K562 (cell line): Measurements from ENCODE around the gene CTRB2. TPM values are rescaled to one million over a fixed set of nuclear protein-coding genes. Genes with fewer than 3 reads are reported as not detected.

Experiments used
- ATAC-seq: fragments of 200-7000 bp; cut with Tn5 transposase; 3 replicates; pipeline ENCODE4 v1.9.1; 2020; ENCODE audit warnings: moderate library complexity
- BruUV-seq: library from RNA; stranded (reverse); fragments of 400-500 nt; replicated peaks from 2 replicates; lab custom pipeline; 2021; lab: Mats Ljungman, UMichigan
- CTCF ChIA-PET: fragments of 300-600 bp; formaldehyde crosslinking; extraction: SDS; loops from one replicate; lab custom pipeline; 2021; ENCODE audit warnings: low intra/inter-chr PET ratio; lab: Yijun Ruan, JAX
- POLR2A ChIA-PET: fragments of 300-600, 350-650 bp; sonication (Branson Sonifier 250); formaldehyde crosslinking; extraction: SDS; loops from one replicate; lab custom pipeline; 2021; ENCODE audit warnings: antibody characterized with exemption, inconsistent platforms; lab: Yijun Ruan, JAX
- DNase-seq, 4 experiments: peaks; one replicate each; pipeline versions ENCODE4 v3.0.0 to v3.0.0-alpha.2; 2011 to 2018; ENCODE audit warnings: low spot score in 3 of 4, mixed read lengths in 3 of 4; ENCODE audit errors: extremely low read depth in 1 of 4
- FAIRE-seq: peaks from 2 replicates; lab custom pipeline; 2011; peaks lifted over from hg19 to GRCh38; lab: Jason Lieb, UNC
- H2AFZ ChIP-seq: 2 replicates; pipeline ENCODE4 v1.6.0; 2011; ENCODE audit warnings: low read depth, low read length, control low read depth, inconsistent platforms
- H3K27ac ChIP-seq: fragments of 200-600 bp; 3 replicates; pipeline ENCODE4 v1.8.0; 2011; ENCODE audit warnings: low read depth, mild to moderate bottlenecking, control low read depth, inconsistent platforms, low read length, moderate library complexity, mixed read lengths; ENCODE audit errors: extremely low read depth
- H3K27me3 ChIP-seq, 2 experiments: fragments of 300-600 bp in 1 of 2; 2 replicates in 1 of 2; 3 replicates in 1 of 2; pipeline versions ENCODE4 v1.6.0 to v1.8.0; 2011; ENCODE audit warnings: inconsistent platforms in 2 of 2, low read length in 2 of 2, mild to moderate bottlenecking in 1 of 2, mixed read lengths in 1 of 2, moderate library complexity in 1 of 2; ENCODE audit not compliant: control insufficient read depth in 2 of 2, insufficient read depth in 2 of 2
- H3K36me3 ChIP-seq: fragments of 300-600 bp; 3 replicates; pipeline ENCODE4 v1.8.0; 2011; ENCODE audit warnings: mild to moderate bottlenecking, low read length, inconsistent platforms; ENCODE audit not compliant: control insufficient read depth, insufficient read depth
- H3K4me1 ChIP-seq, 2 experiments: fragments of 200-600 bp in 1 of 2; replicated peaks in 1 of 2; 2 replicates in 1 of 2; 3 replicates in 1 of 2; pipeline versions ENCODE4 v1.5.1 to v1.8.0; 2011; ENCODE audit warnings: inconsistent platforms in 2 of 2, low read length in 2 of 2, mild to moderate bottlenecking in 1 of 2, mixed read lengths in 1 of 2, moderate library complexity in 1 of 2; ENCODE audit not compliant: control insufficient read depth in 2 of 2, insufficient read depth in 2 of 2
- H3K4me2 ChIP-seq: 2 replicates; pipeline ENCODE4 v1.6.1; 2011; ENCODE audit warnings: low read length, control low read depth, inconsistent platforms, mixed read lengths; ENCODE audit not compliant: insufficient read depth
- H3K4me3 ChIP-seq: fragments of 200-600 bp; sonication (generic), shearing (Covaris generic); 2 replicates; pipeline ENCODE4 v1.5.1; 2016; ENCODE audit warnings: control low read depth, inconsistent platforms
- H3K79me2 ChIP-seq: fragments of 200-600 bp; 3 replicates; pipeline ENCODE4 v1.8.0; 2011; ENCODE audit warnings: low read length, inconsistent platforms; ENCODE audit not compliant: control insufficient read depth, insufficient read depth
- H3K9ac ChIP-seq, 2 experiments: 2 replicates each; pipeline versions ENCODE4 v1.6.0 to v1.6.1; 2011; ENCODE audit warnings: low read depth in 2 of 2, low read length in 2 of 2, control low read depth in 1 of 2, inconsistent platforms in 1 of 2, mild to moderate bottlenecking in 1 of 2, mixed read lengths in 1 of 2; ENCODE audit not compliant: insufficient read depth in 1 of 2
- H3K9me1 ChIP-seq: one replicate; pipeline ENCODE4 v1.6.0; 2011; ENCODE audit warnings: inconsistent platforms, mild to moderate bottlenecking, low read length, moderate library complexity; ENCODE audit not compliant: control insufficient read depth, insufficient read depth
- H3K9me3 ChIP-seq: replicated peaks from 2 replicates; pipeline ENCODE4 v1.5.1; 2011; ENCODE audit warnings: low read depth, low read length, inconsistent platforms; ENCODE audit not compliant: control insufficient read depth, insufficient read depth
- H4K20me1 ChIP-seq: replicated peaks from 2 replicates; pipeline ENCODE4 v1.6.1; 2011; ENCODE audit warnings: low read length, inconsistent platforms, mixed read lengths; ENCODE audit not compliant: control insufficient read depth, insufficient read depth
- ARID1B ChIP-seq: fragments of 450-650 bp; IDR thresholded peaks from 2 replicates; pipeline ENCODE4 v1.6.1; 2016; ENCODE audit warnings: antibody characterized with exemption, mild to moderate bottlenecking, inconsistent platforms
- CBX5 ChIP-seq: IDR thresholded peaks from 2 replicates; pipeline ENCODE4 v1.6.1; 2014; ENCODE audit warnings: low read depth, borderline replicate concordance
- CHD2 ChIP-seq: IDR thresholded peaks from 2 replicates; pipeline ENCODE4 v1.6.1; 2011; ENCODE audit warnings: low read depth, low read length
- DIDO1 ChIP-seq: fragments of 450-650 bp; IDR thresholded peaks from 2 replicates; pipeline ENCODE4 v1.6.1; 2016; ENCODE audit warnings: low read depth, missing biosample characterization, missing genetic modification characterization
- DPF2 ChIP-seq: fragments of 450-650 bp; IDR thresholded peaks from 2 replicates; pipeline ENCODE4 v1.6.1; 2016
- ESRRB ChIP-seq: fragments of 250-450 bp; sonication (Bioruptor Pico); IDR thresholded peaks from 2 replicates; pipeline ENCODE4 v1.5.0; 2020; ENCODE audit warnings: mild to moderate bottlenecking, moderate library complexity, borderline replicate concordance
- L3MBTL2 ChIP-seq: fragments of 450-650 bp; IDR thresholded peaks from 2 replicates; pipeline ENCODE4 v1.6.1; 2016; ENCODE audit warnings: mild to moderate bottlenecking, moderate library complexity
- LARP7 ChIP-seq: fragments of 450-650 bp; IDR thresholded peaks from 2 replicates; pipeline ENCODE4 v1.6.1; 2016
- MCM3 ChIP-seq: fragments of 450-650 bp; IDR thresholded peaks from 2 replicates; pipeline ENCODE4 v1.6.1; 2016
- MXI1 ChIP-seq: IDR thresholded peaks from 2 replicates; pipeline ENCODE4 v1.6.1; 2011; ENCODE audit warnings: low read depth, mild to moderate bottlenecking, improper control_type of control experiment, low read length
- MYC ChIP-seq, 2 experiments: fragments of 250-450 bp in 1 of 2; sonication (Bioruptor Pico) in 1 of 2; IDR thresholded peaks; 2 replicates each; pipeline versions ENCODE4 v1.5.1 to v1.6.1; 2012 to 2021; ENCODE audit warnings: low read depth in 2 of 2, borderline replicate concordance in 1 of 2, improper control_type of control experiment in 1 of 2, low read length in 1 of 2, mild to moderate bottlenecking in 1 of 2, moderate library complexity in 1 of 2
- PCBP1 ChIP-seq: fragments of 200-400 bp; formaldehyde crosslinking; IDR thresholded peaks from 2 replicates; pipeline ENCODE4 v1.6.1; 2018; ENCODE audit warnings: mild to moderate bottlenecking, low read depth, low read length; ENCODE audit not compliant: poor library complexity, severe bottlenecking
- RUNX1 ChIP-seq: sonication (generic); IDR thresholded peaks from 2 replicates; pipeline ENCODE4 v1.6.1; 2016; ENCODE audit warnings: antibody characterized with exemption, low read depth
- SMARCB1 ChIP-seq: IDR thresholded peaks from 2 replicates; pipeline ENCODE4 v1.6.1; 2011; ENCODE audit warnings: improper control_type of control experiment, low read depth; ENCODE audit not compliant: insufficient read length
- TRIM24 ChIP-seq, 2 experiments: fragments of 450-650 bp; IDR thresholded peaks; 2 replicates each; pipeline ENCODE4 v1.6.1; 2016
- ZNF175 ChIP-seq: fragments of 200-800 bp; sonication (Bioruptor generic); IDR thresholded peaks from 2 replicates; pipeline ENCODE4 v1.6.1; 2016; ENCODE audit warnings: low read depth, mild to moderate bottlenecking, missing genetic modification characterization, missing compliant biosample characterization
- ZNF263 ChIP-seq: sonication (generic); formaldehyde crosslinking; IDR thresholded peaks from 2 replicates; pipeline ENCODE4 v1.8.0; 2022; ENCODE audit warnings: mild to moderate bottlenecking, missing genetic modification reagents, borderline replicate concordance
- ZNF740 ChIP-seq, 3 experiments: fragments of 200-800 bp in 1 of 3; sonication (Bioruptor generic) in 1 of 3; sonication (generic) in 1 of 3; formaldehyde crosslinking in 1 of 3; IDR thresholded peaks; 2 replicates each; pipeline versions ENCODE4 v1.6.1 to v1.8.0; 2016 to 2022; ENCODE audit warnings: mild to moderate bottlenecking in 2 of 3, missing compliant biosample characterization in 2 of 3, missing genetic modification characterization in 2 of 3, missing genetic modification reagents in 1 of 3
- WGBS: fragments of 100-300 bp; shearing (Covaris generic); methylation state at CpG from one replicate; pipeline ENCODE4 v1.1.6; 2016; ENCODE audit warnings: low coverage, mixed read lengths; ENCODE audit not compliant: insufficient coverage; ENCODE audit errors: missing lambda C conversion rate; 5-methylcytosine and 5-hydroxymethylcytosine counted together
- in situ Hi-C: fragments of 300-500 bp; cut with MboI; formaldehyde crosslinking; loops from 4 replicates; pipeline ENCODE4 v1.15.0; 2018; ENCODE audit warnings: inconsistent platforms, mixed read lengths
- intact Hi-C: fragments of 100-400 bp; cut with micrococcal nuclease; formaldehyde crosslinking; loops from 2 replicates; pipeline ENCODE4 v1.14.2; 2022
- polyA plus RNA-seq, 8 experiments: library from polyadenylated mRNA; depleted of rRNA in 4 of 8; stranded (reverse) in 5 of 8; unstranded in 3 of 8; fragments of >200 nt; fragmentation: Nextera tagmentation in 2 of 8; fragmentation: Illumina TruSeq in 1 of 8; extraction: Ambion mirVana in 2 of 8; extraction: Trizol in 1 of 8; gene quantifications; 2 replicates each; pipeline versions ENCODE4 v1.2.1 to v1.2.3, GENCODE V29; 2011 to 2014; ENCODE audit warnings: inconsistent platforms in 1 of 8, missing spikeins in 1 of 8
- total RNA-seq, 7 experiments: library from RNA; depleted of rRNA in 6 of 7; stranded (reverse); fragments of >200 nt in 6 of 7; fragmentation: Illumina TruSeq in 2 of 7; extraction: Trizol in 2 of 7; gene quantifications; 2 replicates each; pipeline versions ENCODE4 v1.2.1 to v1.2.3, GENCODE V29; 2011 to 2021; ENCODE audit warnings: low replicate concordance in 1 of 7
- TF ChIP-seq, protein P1 (sequence below): fragments of 450-650 bp; formaldehyde crosslinking; IDR thresholded peaks from 2 replicates; pipeline ENCODE4 v1.4.0; 2020; ENCODE audit warnings: mild to moderate bottlenecking, moderate library complexity
- TF ChIP-seq, protein P2 (sequence below), 2 experiments: IDR thresholded peaks; 2 replicates each; pipeline ENCODE4 v1.6.1; 2011; ENCODE audit warnings: borderline replicate concordance in 1 of 2, control low read depth in 1 of 2, low read depth in 1 of 2, low read length in 1 of 2, mild to moderate bottlenecking in 1 of 2, mixed read lengths in 1 of 2, moderate library complexity in 1 of 2; ENCODE audit not compliant: insufficient read depth in 1 of 2, insufficient read length in 1 of 2, poor library complexity in 1 of 2, severe bottlenecking in 1 of 2; ENCODE audit errors: extremely low read depth in 1 of 2

Gene CTRB2
- total and polyA plus RNA-seq, 9 of the 15 experiments (the other 6 are each of a cell fraction or from before 2014, with no cell fraction given) = 5.1 TPM; not detected in 8

DNA sequence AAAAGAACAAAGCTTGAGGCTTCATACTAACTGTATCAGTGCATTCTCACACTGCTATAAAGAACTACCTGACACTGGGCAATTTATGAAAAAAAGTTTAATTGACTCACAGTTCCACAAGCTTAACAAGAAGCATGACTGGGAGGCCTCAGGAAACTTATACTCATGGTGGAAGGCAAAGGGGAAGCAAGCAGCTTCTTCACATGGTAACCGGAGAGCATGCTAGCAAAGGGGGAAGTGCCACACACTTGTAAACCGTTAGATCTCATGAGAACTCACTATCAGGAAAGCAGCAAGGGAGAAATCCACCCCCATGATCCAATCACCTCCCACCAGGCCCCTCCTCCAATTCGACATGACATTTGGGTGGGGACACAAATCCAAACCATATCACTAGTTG lies 25.3 kb downstream of the CTRB2 start:
- in situ Hi-C loops = no loop called here
- Histone ChIP-seq H2AFZ (peak overlapping the region; percentile 46), H3K9me1 (no peaks in the 10 kb centered on the region), H3K4me1 (no peaks in the 10 kb centered on the region; a peak in 1 of 5 replicates), H3K4me3 (no peak overlapping the region), H4K20me1 (no peaks in the 10 kb centered on the region), H3K9ac (no peak overlapping the region), H3K27me3 (no peaks in the 10 kb centered on the region), H3K4me2 (no peak overlapping the region), H3K36me3 (no peaks in the 10 kb centered on the region), H3K9me3 (no peaks in the 10 kb centered on the region), H3K27ac (no peak overlapping the region), H3K79me2 (no peaks in the 10 kb centered on the region)
- CTCF ChIA-PET = no interaction called here
- POLR2A ChIA-PET = no interaction called here
- BruUV-seq = no TSS peak
- ATAC-seq = peak; percentile 68
- DNase-seq = peak in 1 of 4 experiments; percentile 38
- intact Hi-C loops = loop anchor here (5.0 kb wide), 1 partner anchor 34 kb away; the partner anchor contains the start of gene ZFP1
- peak; percentile 11 for FAIRE-seq
- 3% methylated on average over 3 of the region's 3 CpGs for WGBS
- TF ChIP-seq MXI1 = no peak
- TF ChIP-seq DIDO1 = no peak
- TF ChIP-seq, protein P1, sequence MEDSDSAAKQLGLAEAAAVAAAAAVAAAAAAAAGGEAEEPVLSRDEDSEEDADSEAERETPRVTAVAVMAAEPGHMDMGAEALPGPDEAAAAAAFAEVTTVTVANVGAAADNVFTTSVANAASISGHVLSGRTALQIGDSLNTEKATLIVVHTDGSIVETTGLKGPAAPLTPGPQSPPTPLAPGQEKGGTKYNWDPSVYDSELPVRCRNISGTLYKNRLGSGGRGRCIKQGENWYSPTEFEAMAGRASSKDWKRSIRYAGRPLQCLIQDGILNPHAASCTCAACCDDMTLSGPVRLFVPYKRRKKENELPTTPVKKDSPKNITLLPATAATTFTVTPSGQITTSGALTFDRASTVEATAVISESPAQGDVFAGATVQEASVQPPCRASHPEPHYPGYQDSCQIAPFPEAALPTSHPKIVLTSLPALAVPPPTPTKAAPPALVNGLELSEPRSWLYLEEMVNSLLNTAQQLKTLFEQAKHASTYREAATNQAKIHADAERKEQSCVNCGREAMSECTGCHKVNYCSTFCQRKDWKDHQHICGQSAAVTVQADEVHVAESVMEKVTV (CRISPR knock-in tag) = no peak
- TF ChIP-seq L3MBTL2 = peak; percentile 77
- TF ChIP-seq ZNF175 (CRISPR knock-in tag) = no peak
- no peak for TF ChIP-seq ZNF263 (CRISPR knock-in tag)
- no peak for TF ChIP-seq ZNF740 (CRISPR knock-in tag; IDR thresholded peaks at IDR 0.05)
- TF ChIP-seq ZNF740 (tag; IDR thresholded peaks at IDR 0.05) = no peak
- TF ChIP-seq DPF2 = 0 out of 2 replicates have a peak, but pooled peaks have one; percentile 17
- TF ChIP-seq PCBP1 = no peak
- TF ChIP-seq ARID1B = 0 out of 2 replicates have a peak, but pooled peaks have one; percentile 11
- TF ChIP-seq CHD2 = 0 out of 2 replicates have a peak, but pooled peaks have one; percentile 20
- TF ChIP-seq, protein P2, sequence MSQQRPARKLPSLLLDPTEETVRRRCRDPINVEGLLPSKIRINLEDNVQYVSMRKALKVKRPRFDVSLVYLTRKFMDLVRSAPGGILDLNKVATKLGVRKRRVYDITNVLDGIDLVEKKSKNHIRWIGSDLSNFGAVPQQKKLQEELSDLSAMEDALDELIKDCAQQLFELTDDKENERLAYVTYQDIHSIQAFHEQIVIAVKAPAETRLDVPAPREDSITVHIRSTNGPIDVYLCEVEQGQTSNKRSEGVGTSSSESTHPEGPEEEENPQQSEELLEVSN (IDR thresholded peaks at IDR 0.05; ENCODE audit: borderline replicate concordance in 1 of 2, extremely low read depth in 1 of 2, insufficient read depth in 1 of 2, insufficient read length in 1 of 2, low read depth in 1 of 2, low read length in 1 of 2, poor library complexity in 1 of 2, severe bottlenecking in 1 of 2) = peak in 1 of 2 experiments; percentile 24
- TF ChIP-seq CBX5 = no peak
- TF ChIP-seq LARP7 = no peak
- no peak for TF ChIP-seq RUNX1
- TF ChIP-seq TRIM24 (IDR thresholded peaks at IDR 0.05) = peak in 1 of 2 experiments; percentile 18; a peak in 1 of 4 replicates
- no peak for TF ChIP-seq ESRRB (CRISPR knock-in tag)
- peak; percentile 32; the same call in 1 of the 2 replicates for TF ChIP-seq MYC (IDR thresholded peaks at IDR 0.05; ENCODE audit: low read depth, low read length)
- TF ChIP-seq MYC (CRISPR knock-in tag; IDR thresholded peaks at IDR 0.05; ENCODE audit: borderline replicate concordance, low read depth) = no peak
- TF ChIP-seq SMARCB1 = no peak
- TF ChIP-seq MCM3 = no peak
